Activated CD4-positive, alpha-beta memory T cell treated with anti-CD3 and anti-CD28 coated beads, Interleukin-2, amount 10 ng/mL, durations not matched to agents 7 days and 5 days (primary cell): Measurements from ENCODE around the gene MSI1. TPM values are rescaled to one million over a fixed set of nuclear protein-coding genes. Genes with fewer than 3 reads are reported as not detected.

ENCODE experiments used
- total RNA-seq, 2 experiments: library from RNA; stranded (reverse); gene quantifications; one replicate each; pipeline ENCODE4 v1.2.3, GENCODE V29; 2021

Gene MSI1
- total RNA-seq, 2 experiments from 2014 or later = not detected

Other genes with a start within 250 kb of the MSI1 start
- 10 to 100 TPM; 86.0 to 94.3 TPM for gene GCN1, start 174.4 kb downstream of the MSI1 start, total RNA-seq
- 1,000 to 10,000 TPM; 1,823 to 1,853 TPM for gene RPLP0, start 168.1 kb downstream of the MSI1 start, total RNA-seq
- gene PXN, start 103.4 kb downstream of the MSI1 start, total RNA-seq = 100 to 1,000 TPM; 271 to 274 TPM
- 1,000 to 10,000 TPM; 3,547 to 4,143 TPM for gene RNU4-2, start 77.3 kb downstream of the MSI1 start, total RNA-seq
- gene RNU4-1, start 75.9 kb downstream of the MSI1 start, total RNA-seq = 1,000 to 10,000 TPM; 1,910 to 2,156 TPM
- gene SIRT4, start 66.8 kb downstream of the MSI1 start, total RNA-seq = 1 to 10 TPM; 1.6 to 1.7 TPM
- not detected for gene PLA2G1B, start 41.4 kb downstream of the MSI1 start, total RNA-seq
- gene COX6A1, start 68.9 kb upstream of the MSI1 start, total RNA-seq = 100 to 1,000 TPM; 318 to 323 TPM
- 10 to 100 TPM; 20.6 to 21.6 TPM for gene TRIAP1, start 77.2 kb upstream of the MSI1 start, total RNA-seq
- 10 to 100 TPM; 28.6 to 29.5 TPM for gene GATC, start 77.3 kb upstream of the MSI1 start, total RNA-seq
- gene SRSF9, start 100.6 kb upstream of the MSI1 start, total RNA-seq = 100 to 1,000 TPM; 175 to 180 TPM
- 100 to 1,000 TPM; 209 to 216 TPM for gene DYNLL1, start 126.9 kb upstream of the MSI1 start, total RNA-seq
- gene COQ5, start 160.0 kb upstream of the MSI1 start, total RNA-seq = 10 to 100 TPM; 30.3 to 30.8 TPM
- gene RNF10, start 165.2 kb upstream of the MSI1 start, total RNA-seq = 100 to 1,000 TPM; 225 to 229 TPM
- gene POP5, start 212.2 kb upstream of the MSI1 start, total RNA-seq = 10 to 100 TPM; 37.6 to 38.8 TPM